Measurements from ENCODE around the gene PMS1.
A peak's percentile ranks its signal among the peaks of the same experiment; 100 is the strongest.

PMS1 gene

DNA sequence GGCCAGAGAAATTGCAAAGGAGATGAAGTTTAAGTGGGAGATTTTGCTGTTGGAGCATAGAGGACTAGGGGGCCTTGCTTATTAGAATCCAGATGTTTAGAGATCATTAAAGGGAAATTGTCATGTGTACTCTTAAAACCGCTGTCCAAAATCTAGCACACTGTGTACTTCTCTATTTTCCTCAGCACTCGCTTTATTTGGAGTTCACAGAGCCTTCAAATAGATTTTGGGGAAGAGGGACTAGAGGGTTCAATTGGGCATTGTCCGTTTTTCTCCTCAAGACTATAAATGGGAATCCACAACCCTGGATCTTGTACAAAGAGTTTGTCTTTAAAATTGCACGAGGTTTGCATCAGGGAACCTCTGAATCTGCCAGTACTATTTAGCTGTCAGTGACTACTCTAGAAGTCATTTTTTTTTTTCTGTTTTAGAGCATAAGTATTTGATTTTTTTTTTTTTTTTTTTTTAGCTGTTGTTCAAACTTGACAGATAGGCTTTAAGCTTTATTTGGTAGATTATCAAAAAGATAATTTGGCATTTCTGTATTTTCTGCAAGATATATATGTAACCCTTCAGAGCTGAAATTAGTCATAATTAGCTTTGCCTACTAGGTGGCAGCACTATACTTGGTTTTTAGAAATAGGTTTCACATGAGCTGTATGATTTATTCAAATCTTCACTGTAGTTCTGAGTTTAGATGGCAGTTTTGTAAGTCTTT is 14.2 kb downstream of the PMS1 start:
- Histone ChIP-seq H3K36me3 (ENCODE audit: control insufficient read depth, insufficient read depth, low read length) (no peaks in the 10 kb centered on the region), H3K4me1 (no peaks in the 10 kb centered on the region), H3K9me3 (ENCODE audit: control insufficient read depth, low read length) (no peaks in the 10 kb centered on the region), H2AFZ (no peak overlapping the region), H3K27ac (no peak overlapping the region), H3K4me3 (ENCODE audit: low read depth, low read length) (no peak overlapping the region), H3K4me2 (ENCODE audit: low read length) (no peak overlapping the region), H3K79me2 (no peaks in the 10 kb centered on the region), H3K9ac (no peak overlapping the region), H3K27me3 (ENCODE audit: control insufficient read depth, insufficient read depth, low read length) (no peaks in the 10 kb centered on the region)
- TF ChIP-seq, protein P1, sequence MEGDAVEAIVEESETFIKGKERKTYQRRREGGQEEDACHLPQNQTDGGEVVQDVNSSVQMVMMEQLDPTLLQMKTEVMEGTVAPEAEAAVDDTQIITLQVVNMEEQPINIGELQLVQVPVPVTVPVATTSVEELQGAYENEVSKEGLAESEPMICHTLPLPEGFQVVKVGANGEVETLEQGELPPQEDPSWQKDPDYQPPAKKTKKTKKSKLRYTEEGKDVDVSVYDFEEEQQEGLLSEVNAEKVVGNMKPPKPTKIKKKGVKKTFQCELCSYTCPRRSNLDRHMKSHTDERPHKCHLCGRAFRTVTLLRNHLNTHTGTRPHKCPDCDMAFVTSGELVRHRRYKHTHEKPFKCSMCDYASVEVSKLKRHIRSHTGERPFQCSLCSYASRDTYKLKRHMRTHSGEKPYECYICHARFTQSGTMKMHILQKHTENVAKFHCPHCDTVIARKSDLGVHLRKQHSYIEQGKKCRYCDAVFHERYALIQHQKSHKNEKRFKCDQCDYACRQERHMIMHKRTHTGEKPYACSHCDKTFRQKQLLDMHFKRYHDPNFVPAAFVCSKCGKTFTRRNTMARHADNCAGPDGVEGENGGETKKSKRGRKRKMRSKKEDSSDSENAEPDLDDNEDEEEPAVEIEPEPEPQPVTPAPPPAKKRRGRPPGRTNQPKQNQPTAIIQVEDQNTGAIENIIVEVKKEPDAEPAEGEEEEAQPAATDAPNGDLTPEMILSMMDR (IDR thresholded peaks at IDR 0.05): peak; percentile 32

DNA sequence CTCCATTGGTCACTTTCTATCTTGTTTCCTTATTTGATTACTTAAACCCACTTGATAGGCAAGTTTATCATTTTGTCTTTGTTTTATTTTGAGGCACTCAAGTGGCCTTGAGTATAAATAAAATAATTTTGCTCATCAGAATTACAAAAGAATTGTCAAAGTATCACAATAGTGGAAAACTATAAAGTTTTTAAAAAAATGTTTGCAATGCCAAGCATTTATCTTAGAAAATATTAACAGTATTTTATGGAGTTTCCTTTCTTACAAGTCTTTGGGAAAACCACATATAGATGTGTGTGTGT is 14.7 kb downstream of the PMS1 start:
- H3K27me3 ChIP-seq (ENCODE audit: control insufficient read depth, insufficient read depth, low read length): no peaks in the 10 kb centered on the region
- no peak overlapping the region for H2AFZ ChIP-seq
- no peak overlapping the region for H3K4me3 ChIP-seq (ENCODE audit: low read depth, low read length)
- no peaks in the 10 kb centered on the region for H3K4me1 ChIP-seq
- no peak overlapping the region for H3K9ac ChIP-seq
- H3K9me3 ChIP-seq (ENCODE audit: control insufficient read depth, low read length): no peaks in the 10 kb centered on the region
- no peaks in the 10 kb centered on the region for H3K36me3 ChIP-seq (ENCODE audit: control insufficient read depth, insufficient read depth, low read length)
- TF ChIP-seq, protein P1 (IDR thresholded peaks at IDR 0.05): no peak
- no peak overlapping the region for H3K27ac ChIP-seq
- H3K79me2 ChIP-seq: no peaks in the 10 kb centered on the region
- H3K4me2 ChIP-seq (ENCODE audit: low read length): no peak overlapping the region

DNA sequence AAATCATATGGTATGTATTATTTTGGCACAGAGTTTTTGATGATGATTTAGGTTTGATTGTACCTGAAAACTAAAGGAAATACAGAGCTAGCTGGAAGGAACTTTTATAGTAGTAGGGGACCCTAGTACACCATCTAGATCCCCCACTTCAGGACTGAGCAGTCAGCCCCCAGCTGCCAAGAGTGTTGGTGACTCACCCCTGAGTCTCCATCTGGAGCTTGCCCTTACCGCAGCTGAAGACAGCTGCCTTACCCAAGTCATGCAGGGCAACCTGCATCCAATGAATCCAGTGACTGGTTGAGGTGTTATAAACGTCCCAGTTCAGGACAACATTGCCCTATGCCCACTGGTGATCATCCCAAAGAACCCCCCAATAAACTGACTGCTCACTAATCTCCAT is 15.3 kb downstream of the PMS1 start:
- H3K36me3 ChIP-seq (ENCODE audit: control insufficient read depth, insufficient read depth, low read length): no peaks in the 10 kb centered on the region
- H3K9me3 ChIP-seq (ENCODE audit: control insufficient read depth, low read length): no peaks in the 10 kb centered on the region

DNA sequence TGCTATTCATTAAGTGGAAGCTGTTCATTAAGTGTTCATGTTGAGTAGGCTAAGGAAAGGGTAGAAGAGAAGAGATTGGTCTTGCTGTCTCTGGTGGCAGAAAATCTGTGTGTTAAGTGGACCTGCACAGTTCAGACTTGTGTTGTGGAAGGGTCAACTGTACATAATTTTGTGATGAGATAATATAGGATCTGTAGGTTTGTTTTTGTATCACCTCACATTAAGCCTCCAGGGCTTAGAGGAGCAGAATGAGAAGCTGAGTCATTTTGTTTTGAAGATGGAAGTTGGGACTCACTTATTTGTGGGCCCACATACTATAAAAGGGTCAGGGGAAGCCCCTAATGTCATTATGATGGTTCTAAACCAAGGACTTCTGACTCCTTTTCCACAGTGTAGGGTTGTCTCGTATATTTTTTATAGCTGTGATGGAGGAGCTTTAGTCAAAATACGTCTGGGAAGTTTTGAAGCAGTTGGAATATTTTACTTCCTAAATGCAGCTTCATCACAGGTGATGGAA is 18.2 kb downstream of the PMS1 start:
- Histone ChIP-seq H3K4me3 (ENCODE audit: low read depth, low read length) (no peak overlapping the region), H3K79me2 (no peaks in the 10 kb centered on the region), H3K9ac (no peak overlapping the region), H3K36me3 (ENCODE audit: control insufficient read depth, insufficient read depth, low read length) (no peaks in the 10 kb centered on the region), H3K27me3 (ENCODE audit: control insufficient read depth, insufficient read depth, low read length) (no peaks in the 10 kb centered on the region), H2AFZ (no peak overlapping the region), H3K4me2 (ENCODE audit: low read length) (no peak overlapping the region), H3K4me1 (no peaks in the 10 kb centered on the region), H3K9me3 (ENCODE audit: control insufficient read depth, low read length) (no peaks in the 10 kb centered on the region), H3K27ac (no peak overlapping the region)
- TF ChIP-seq, protein P1 (IDR thresholded peaks at IDR 0.05): no peak

More for the DNA sequence above, 15.3 kb downstream of the PMS1 start:
- Histone ChIP-seq H3K4me2 (ENCODE audit: low read length) (no peak overlapping the region), H3K4me1 (no peaks in the 10 kb centered on the region), H3K9ac (no peak overlapping the region), H3K27me3 (ENCODE audit: control insufficient read depth, insufficient read depth, low read length) (no peaks in the 10 kb centered on the region), H2AFZ (no peak overlapping the region), H3K27ac (no peak overlapping the region), H3K79me2 (no peaks in the 10 kb centered on the region), H3K4me3 (ENCODE audit: low read depth, low read length) (no peak overlapping the region)
- TF ChIP-seq, protein P1 (IDR thresholded peaks at IDR 0.05): no peak

DNA sequence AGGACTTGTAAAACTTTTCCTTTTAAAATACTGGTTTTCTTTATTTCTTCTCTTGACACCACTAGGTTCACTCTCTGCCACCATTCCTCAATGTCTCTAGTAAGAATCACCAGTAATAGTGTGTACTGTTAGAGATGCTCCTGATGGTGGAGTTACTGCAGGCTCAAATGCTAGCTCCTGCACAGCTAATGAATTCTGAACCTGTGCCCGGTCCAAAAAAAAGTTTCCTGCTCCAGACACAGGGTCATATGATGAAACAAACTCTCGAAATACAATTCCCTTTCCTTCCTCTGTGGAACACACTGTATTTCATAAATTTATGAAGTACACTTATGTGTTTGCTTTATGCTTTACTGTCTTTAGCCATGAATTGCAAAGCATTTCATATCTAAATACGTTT is 19.2 kb downstream of the PMS1 start:
- no peak overlapping the region for H3K9ac ChIP-seq
- H3K27me3 ChIP-seq (ENCODE audit: control insufficient read depth, insufficient read depth, low read length): no peaks in the 10 kb centered on the region
- no peak overlapping the region for H3K4me3 ChIP-seq (ENCODE audit: low read depth, low read length)
- no peak overlapping the region for H3K27ac ChIP-seq
- no peak overlapping the region for H3K4me2 ChIP-seq (ENCODE audit: low read length)
- no peaks in the 10 kb centered on the region for H3K79me2 ChIP-seq
- H3K4me1 ChIP-seq: no peaks in the 10 kb centered on the region
- no peaks in the 10 kb centered on the region for H3K9me3 ChIP-seq (ENCODE audit: control insufficient read depth, low read length)
- H3K36me3 ChIP-seq (ENCODE audit: control insufficient read depth, insufficient read depth, low read length): peaks cover 3% of the 10 kb centered on the region
- no peak overlapping the region for H2AFZ ChIP-seq
- TF ChIP-seq, protein P1 (IDR thresholded peaks at IDR 0.05): no peak

All from parathyroid adenoma (tissue), 2 donors.